ENCODE results near the gene ACTL10.
"Not testable (repeated sequence)": the region's sequence is repeated elsewhere in the genome, so short reads cannot be mapped to it uniquely, and the experiment has no call there.

ACTL10 gene

DNA sequence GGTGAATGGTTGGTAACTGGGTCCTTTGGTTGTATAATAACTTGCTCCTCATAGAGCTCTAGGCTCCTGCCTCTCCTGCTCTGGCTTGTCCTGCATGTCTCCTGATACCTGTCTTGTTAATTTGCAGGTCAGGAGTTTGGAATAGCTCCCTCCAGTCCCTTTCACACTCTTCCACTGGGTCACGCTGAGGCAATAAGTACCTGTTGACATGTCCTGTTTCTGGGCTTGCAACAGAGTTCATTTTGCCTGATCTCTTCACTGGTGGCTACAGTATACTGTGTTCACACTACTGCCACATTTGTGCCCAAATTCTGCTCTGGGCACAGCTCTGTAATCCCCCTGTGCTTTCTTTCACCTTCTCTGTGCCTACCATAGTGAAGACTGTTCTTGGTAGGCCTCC lies 30.0 kb upstream of the ACTL10 start:
- no peak overlapping the region for H3K4me3 ChIP-seq (replicated peaks; ENCODE audit: low read depth, low read length)
- no peaks in the 10 kb centered on the region for H3K27me3 ChIP-seq (replicated peaks; ENCODE audit: control insufficient read depth, insufficient read depth, low read length)
- no peak for TF ChIP-seq CTCF (IDR thresholded peaks at IDR 0.05; ENCODE audit: insufficient read depth, low read length, poor library complexity, severe bottlenecking)
- peaks cover 8% of the 10 kb centered on the region for H3K36me3 ChIP-seq (ENCODE audit: control insufficient read depth, insufficient read depth, low read length)
- DNase-seq (ENCODE audit: extremely low read depth, insufficient read length), result no peak

- no peak overlapping the region for H3K4me3 ChIP-seq (replicated peaks; ENCODE audit: low read depth, low read length)
- no peak for TF ChIP-seq CTCF (IDR thresholded peaks at IDR 0.05; ENCODE audit: insufficient read depth, low read length, poor library complexity, severe bottlenecking)
- DNase-seq (ENCODE audit: extremely low read depth, insufficient read length), result no peak
- H3K36me3 ChIP-seq (ENCODE audit: control insufficient read depth, insufficient read depth, low read length), result peaks cover 15% of the 10 kb centered on the region
- no peaks in the 10 kb centered on the region for H3K27me3 ChIP-seq (replicated peaks; ENCODE audit: control insufficient read depth, insufficient read depth, low read length)
These were observed 26.5 kb upstream of the ACTL10 start for GRCh38 chr20:33640287-33640686.

DNA sequence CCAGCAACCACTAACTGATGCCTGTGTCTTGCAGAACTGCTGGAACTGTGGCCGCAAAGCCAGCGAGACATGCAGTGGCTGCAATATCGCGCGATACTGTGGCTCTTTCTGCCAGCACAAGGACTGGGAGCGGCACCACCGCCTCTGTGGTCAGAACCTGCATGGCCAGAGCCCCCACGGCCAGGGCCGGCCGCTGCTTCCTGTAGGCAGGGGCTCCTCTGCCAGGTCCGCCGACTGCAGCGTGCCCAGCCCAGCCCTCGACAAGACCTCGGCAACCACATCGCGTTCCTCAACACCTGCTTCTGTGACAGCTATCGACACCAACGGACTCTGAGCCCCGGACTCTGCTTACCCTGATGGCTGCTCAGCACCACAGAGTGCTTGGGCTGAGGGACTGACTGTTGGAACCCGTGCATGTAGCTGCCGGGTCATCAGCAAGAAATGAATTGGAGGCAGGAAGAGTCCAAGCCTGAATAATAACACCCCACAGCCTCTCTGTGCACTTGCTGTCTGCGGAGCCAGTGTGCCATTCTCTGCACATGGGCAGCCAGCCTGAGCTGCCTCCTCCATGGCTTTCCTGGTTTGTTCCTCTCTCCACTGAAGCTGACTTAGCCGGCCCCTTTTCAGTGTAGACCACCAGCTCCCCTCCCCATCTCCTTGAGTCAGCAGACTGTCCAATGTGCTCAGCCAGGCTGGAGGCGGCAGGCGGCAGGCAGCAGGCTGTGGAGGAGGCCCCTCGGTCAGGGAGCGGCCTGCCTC lies 22.3 kb upstream of the ACTL10 start:
- peaks cover 10% of the 10 kb centered on the region for H3K36me3 ChIP-seq (ENCODE audit: control insufficient read depth, insufficient read depth, low read length)
- TF ChIP-seq CTCF (IDR thresholded peaks at IDR 0.05; ENCODE audit: insufficient read depth, low read length, poor library complexity, severe bottlenecking), result no peak
- no peaks in the 10 kb centered on the region for H3K27me3 ChIP-seq (replicated peaks; ENCODE audit: control insufficient read depth, insufficient read depth, low read length)
- H3K4me3 ChIP-seq (replicated peaks; ENCODE audit: low read depth, low read length), result no peak overlapping the region
- DNase-seq (ENCODE audit: extremely low read depth, insufficient read length), result no peak

DNA sequence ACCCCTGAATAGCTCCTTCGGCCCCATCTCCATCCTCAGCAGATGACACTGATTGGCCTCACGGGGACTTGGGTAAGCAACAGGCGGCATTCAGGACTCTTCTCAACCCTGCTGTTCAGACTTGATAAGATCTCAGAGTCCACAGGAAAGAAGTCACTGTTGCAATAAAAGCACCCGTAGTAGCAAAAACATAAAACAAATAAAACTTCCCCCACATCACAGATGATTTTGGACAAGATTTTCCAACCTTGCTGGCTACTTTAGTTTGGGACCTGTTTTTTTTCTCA lies 21.7 kb upstream of the ACTL10 start:
- no peak for TF ChIP-seq CTCF (IDR thresholded peaks at IDR 0.05; ENCODE audit: insufficient read depth, low read length, poor library complexity, severe bottlenecking)
- DNase-seq (ENCODE audit: extremely low read depth, insufficient read length), result no peak
- Histone ChIP-seq H3K27me3 (replicated peaks; ENCODE audit: control insufficient read depth, insufficient read depth, low read length) (no peaks in the 10 kb centered on the region), H3K4me3 (replicated peaks; ENCODE audit: low read depth, low read length) (no peak overlapping the region), H3K36me3 (ENCODE audit: control insufficient read depth, insufficient read depth, low read length) (peaks cover 7% of the 10 kb centered on the region)

GRCh38 chr20:33645396-33645795 lies 21.3 kb upstream of the ACTL10 start:
- Histone ChIP-seq H3K27me3 (replicated peaks; ENCODE audit: control insufficient read depth, insufficient read depth, low read length) (no peaks in the 10 kb centered on the region), H3K4me3 (replicated peaks; ENCODE audit: low read depth, low read length) (no peak overlapping the region), H3K36me3 (ENCODE audit: control insufficient read depth, insufficient read depth, low read length) (peaks cover 7% of the 10 kb centered on the region)
- no peak for TF ChIP-seq CTCF (IDR thresholded peaks at IDR 0.05; ENCODE audit: insufficient read depth, low read length, poor library complexity, severe bottlenecking)
- no peak for DNase-seq (ENCODE audit: extremely low read depth, insufficient read length)

DNA sequence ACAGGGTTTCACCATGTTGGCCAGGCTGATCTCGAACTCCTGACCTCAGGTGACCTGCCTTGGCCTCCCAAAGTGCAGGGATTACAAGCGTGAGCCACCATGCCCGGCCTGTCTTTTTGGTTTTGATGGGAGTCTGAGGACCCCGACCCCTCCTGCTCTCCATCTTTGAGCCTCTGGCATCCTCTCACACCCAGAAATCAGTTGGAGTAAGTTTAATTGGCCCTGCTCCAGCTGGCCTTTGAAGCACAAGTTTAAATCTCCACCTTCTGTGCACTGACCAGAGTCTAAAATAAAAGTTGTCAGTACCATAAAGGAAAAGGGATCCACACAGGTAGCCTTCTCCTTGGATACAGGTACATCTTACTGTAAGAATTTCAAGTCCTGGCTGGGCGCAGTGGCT lies 20.6 kb upstream of the ACTL10 start:
- Histone ChIP-seq H3K4me3 (replicated peaks; ENCODE audit: low read depth, low read length) (no peak overlapping the region), H3K36me3 (ENCODE audit: control insufficient read depth, insufficient read depth, low read length) (peaks cover 7% of the 10 kb centered on the region), H3K27me3 (replicated peaks; ENCODE audit: control insufficient read depth, insufficient read depth, low read length) (no peaks in the 10 kb centered on the region)
- TF ChIP-seq CTCF (IDR thresholded peaks at IDR 0.05; ENCODE audit: insufficient read depth, low read length, poor library complexity, severe bottlenecking), result no peak
- DNase-seq (ENCODE audit: extremely low read depth, insufficient read length), result no peak

DNA sequence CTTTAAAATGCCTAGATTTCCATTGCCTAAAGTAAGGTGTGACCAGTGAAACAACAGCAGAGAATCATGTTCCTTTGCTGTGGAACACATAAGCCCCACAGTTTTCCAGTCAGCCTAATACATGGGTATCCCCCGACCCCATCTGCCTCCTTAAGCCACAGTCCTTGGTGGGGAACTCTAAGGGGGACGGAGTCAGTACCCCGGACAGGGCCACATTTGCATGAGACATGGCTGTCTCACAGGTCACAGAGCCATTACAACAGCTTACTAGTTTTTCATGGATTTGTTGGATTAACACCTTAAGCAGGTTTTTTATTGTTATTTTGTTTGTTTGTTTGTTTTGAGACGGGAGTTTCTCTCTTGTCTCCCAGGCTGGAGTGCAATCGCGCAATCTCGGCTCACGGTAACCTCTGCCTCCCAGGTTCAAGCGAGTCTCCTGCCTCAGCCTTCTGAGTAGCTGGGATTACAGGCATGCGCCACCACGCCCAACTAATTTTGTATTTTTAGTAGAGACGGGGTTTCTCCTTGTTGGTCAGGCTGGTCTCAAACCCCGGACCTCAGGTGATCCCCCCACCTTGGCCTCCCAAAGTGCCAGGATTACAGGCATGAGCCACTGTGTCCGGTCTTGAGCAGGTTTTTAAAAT lies 19.7 kb upstream of the ACTL10 start:
- not testable (repeated sequence) for DNase-seq (ENCODE audit: extremely low read depth, insufficient read length); H3K27me3 ChIP-seq (replicated peaks; ENCODE audit: control insufficient read depth, insufficient read depth, low read length); H3K36me3 ChIP-seq (ENCODE audit: control insufficient read depth, insufficient read depth, low read length)

More for the DNA sequence above, 19.7 kb upstream of the ACTL10 start:
- H3K4me3 ChIP-seq (replicated peaks; ENCODE audit: low read depth, low read length), result not testable (repeated sequence)
